Inflammatory macrophage (primary cell): Measurements from ENCODE around the gene CKS2.
A peak's percentile ranks its signal among the peaks of the same experiment; 100 is the strongest.
"Not testable (repeated sequence)": the region's sequence is repeated elsewhere in the genome, so short reads cannot be mapped to it uniquely, and the experiment has no call there.

Source experiments
- DNase-seq, 2 donors: peaks; one replicate each; pipeline ENCODE4 v3.0.0-alpha.2; 2020 to 2022
- total RNA-seq, 18 experiments: gene quantifications; one replicate each; lab custom pipeline; 2026; ENCODE audit warnings: mixed read lengths in 6 of 18, inconsistent platforms in 2 of 18; lab: John Stamatoyannopoulos, UW

The CKS2 gene
- total RNA-seq: 13.3 to 35.5 (median 19.7) reads per million in 18 experiments

- DNase-seq: peak; percentile 100
Measured at GRCh38 chr9:89310475-89311345, at the start of gene CKS2. Gene CKS2 (plus strand): TSS chr9:89311195. CDS start chr9:89311293, 98 bp downstream.

DNA sequence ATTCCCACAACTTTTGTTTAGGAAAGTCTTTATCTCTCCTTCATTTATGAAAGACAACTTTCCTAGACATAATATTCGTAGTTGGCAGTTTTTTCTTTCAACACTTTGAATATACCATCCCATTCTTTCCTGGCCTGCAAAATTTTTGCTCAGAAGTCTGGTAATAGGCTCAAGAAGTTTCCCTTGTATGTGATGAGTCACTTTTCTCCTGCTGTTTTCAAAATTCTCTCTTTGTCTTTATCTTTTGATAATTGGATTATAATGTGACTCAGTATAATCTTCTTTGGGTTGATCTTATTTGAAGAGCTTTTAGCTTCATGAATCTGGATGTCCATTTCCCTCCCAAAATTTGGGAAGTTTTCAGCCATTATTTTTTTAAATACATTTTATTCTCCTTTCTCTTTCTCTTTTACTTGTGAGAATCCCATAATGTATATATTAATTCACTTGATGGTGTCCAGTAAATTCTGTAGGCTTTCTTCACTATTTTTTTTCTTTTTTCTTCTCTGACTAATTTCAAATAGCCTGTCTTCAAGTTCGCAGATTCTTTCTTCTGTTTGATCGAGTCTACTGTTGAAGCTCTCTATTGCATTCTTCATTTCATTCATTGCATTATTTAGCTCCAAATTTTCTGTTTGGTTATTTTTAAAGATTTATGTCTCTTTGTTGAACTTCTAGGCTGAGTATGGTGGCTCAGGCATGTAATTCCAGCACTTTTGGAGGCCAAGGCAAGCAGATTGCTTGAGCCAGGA lies 37.3 kb upstream of the CKS2 start:
- DNase-seq: no peak

DNA sequence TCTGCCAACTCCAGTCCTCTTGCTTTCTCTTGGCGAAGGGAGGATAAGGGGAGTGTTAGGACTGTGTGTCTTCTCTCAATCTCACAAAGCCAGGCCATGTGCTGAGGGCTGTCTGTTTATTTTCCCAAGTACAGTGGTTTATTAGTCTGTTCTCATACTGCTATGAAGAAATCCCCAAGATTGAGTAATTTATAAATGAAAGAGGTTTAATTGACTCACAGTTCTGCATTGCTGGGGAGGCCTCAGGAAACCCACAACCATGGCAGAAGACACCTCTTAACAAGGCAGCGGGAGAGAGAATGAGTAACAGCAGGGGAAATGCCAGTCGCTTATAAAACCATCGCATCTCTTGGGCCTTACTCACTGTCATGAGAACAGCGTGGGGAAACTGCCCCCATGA lies 36.2 kb upstream of the CKS2 start:
- no peak for DNase-seq

GRCh38 chr9:89276040-89276439 lies 35.0 kb upstream of the CKS2 start:
- not testable (repeated sequence) for DNase-seq

DNA sequence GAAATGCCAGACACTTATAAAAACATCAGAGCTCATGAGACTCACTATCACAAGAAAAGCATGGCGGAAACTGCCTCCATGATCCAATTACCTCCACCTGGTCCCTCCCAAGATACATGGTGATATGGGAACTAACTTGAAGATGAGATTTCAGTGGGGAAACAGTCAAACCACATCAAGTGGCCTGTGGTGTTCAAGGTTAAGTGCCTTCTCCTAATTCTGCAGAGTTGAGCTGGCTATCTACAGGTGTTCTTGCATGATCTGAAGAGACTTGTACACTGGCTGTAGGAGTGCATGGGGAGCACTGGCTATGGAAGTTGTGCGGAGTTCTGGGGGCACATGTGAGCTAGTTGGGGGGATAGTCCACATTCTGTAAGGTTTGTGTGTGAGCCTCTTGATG lies 34.0 kb upstream of the CKS2 start:
- DNase-seq: no peak

DNA sequence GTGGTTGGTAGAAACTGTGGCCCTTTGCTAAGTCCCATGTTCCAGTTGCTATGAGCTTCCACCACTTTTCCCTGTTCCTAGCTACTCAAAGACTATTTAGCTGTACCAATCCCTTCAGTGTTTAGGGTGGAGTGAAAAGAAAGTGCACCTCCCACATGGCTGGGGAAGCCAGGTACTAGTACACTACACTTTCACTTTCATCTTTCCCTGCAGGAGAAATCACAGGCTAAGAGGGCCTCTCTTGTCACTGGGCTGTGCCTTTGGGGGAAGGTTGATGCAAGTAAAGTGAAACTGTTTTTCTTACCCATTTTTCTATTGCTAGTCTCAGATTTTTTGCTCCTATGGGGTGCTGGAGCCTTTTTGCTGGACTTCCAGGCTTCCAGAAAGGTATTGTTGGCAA lies 33.5 kb upstream of the CKS2 start:
- no peak for DNase-seq

DNA sequence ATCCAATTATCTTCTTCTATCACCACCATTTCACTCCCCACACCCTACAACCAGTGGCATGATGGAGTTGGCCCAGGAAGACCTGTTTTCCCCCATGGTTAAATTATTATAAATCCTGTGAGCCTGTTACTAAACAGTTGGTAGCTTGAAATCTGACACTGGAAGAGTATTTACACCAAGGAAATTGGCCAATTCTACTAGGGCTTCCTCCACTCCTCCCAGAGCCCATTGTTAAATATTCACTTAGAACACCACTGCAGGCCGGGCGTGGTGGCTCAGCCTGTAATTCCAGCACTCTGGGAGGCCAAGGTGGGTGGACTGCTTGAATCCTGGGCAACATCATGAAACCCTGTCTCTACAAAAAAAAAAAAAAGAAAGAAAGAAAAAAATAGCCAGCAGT lies 32.4 kb upstream of the CKS2 start:
- DNase-seq: no peak

- DNase-seq: peak; percentile 48 to 62
Measured at GRCh38 chr9:89278997-89279739, 31.8 kb upstream of the CKS2 start.

DNA sequence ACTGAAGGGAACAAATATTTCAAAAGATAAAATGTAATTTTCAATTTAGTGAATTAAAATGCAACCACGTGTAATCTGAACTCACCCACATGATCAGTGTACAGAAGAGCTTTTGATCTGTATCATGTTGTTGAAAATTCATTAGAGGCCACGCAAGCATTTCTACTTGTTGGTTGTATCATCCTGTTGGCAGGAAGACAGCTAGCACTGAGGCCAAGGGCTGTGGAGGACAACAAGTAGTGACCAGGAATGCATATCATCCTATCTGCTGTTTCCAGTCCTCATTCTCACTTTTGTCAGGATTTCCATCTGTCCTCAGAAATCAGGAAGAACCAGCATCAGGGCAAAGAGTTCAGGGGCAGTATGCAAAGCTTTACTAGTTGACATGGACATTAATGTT lies 29.9 kb upstream of the CKS2 start:
- DNase-seq: no peak

- peak in 1 of 2 donors; percentile 4 for DNase-seq
Measured at GRCh38 chr9:89282248-89282968, 28.6 kb upstream of the CKS2 start.

DNA sequence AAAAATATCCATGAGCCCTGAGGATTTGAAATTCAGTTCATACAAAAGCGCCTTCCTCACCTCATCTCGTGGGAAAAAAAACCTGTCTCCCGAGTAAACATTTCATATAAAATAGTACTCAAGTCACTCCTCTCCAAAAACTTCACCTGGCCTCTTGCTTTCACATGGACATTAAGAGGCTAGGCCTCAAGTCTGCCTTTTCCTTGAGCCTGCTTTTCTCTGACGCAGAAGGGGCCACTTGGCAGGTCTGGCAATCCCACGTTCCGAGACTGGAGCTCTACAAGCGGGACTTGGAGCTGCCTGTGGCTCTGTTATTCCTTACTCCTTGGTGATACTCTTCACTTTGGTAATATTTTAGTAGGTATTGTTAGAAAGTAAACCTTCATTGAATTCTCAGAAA lies 26.9 kb upstream of the CKS2 start:
- no peak for DNase-seq

GRCh38 chr9:89291741-89292140 lies 19.3 kb upstream of the CKS2 start:
- no peak for DNase-seq

DNA sequence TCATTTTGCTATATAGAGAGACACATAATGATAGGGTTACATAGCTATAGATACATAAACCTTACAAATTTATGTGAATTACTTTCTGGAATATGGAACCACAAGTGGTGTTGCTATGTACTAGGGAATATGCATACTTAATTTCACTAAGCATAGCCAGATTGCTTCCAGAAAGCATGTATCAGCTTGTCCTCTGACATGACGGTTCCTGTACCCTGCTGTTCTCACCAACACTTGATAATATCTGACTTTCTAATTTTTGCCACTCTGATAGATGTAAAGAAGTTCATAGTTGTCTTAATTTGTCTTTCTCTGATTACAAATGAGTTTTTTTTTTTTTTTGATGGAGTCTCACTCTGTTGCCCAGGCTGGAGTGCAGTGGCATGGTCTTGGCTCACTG lies 18.0 kb upstream of the CKS2 start:
- DNase-seq: no peak

DNA sequence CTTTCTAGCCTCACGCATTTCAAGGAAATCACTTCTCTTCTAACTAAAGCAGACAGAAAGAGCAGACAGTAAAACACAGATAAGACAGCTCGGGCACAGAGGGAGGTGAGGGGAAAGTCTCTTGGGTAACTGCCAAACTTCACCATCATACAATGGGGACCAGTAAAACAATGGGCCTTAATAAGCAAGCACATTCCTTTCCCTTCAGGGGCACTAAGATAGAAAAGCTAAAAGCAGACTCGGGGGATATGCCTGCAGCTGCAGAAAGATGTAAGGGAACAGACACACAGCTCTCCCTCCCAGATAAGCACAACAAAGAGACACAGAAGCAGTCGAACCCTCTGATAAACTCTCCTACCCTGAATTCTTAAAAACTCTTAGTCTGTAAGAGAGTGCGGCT lies 15.6 kb upstream of the CKS2 start:
- no peak for DNase-seq

GRCh38 chr9:89301996-89302395 lies 9.0 kb upstream of the CKS2 start:
- not testable (repeated sequence) for DNase-seq

DNA sequence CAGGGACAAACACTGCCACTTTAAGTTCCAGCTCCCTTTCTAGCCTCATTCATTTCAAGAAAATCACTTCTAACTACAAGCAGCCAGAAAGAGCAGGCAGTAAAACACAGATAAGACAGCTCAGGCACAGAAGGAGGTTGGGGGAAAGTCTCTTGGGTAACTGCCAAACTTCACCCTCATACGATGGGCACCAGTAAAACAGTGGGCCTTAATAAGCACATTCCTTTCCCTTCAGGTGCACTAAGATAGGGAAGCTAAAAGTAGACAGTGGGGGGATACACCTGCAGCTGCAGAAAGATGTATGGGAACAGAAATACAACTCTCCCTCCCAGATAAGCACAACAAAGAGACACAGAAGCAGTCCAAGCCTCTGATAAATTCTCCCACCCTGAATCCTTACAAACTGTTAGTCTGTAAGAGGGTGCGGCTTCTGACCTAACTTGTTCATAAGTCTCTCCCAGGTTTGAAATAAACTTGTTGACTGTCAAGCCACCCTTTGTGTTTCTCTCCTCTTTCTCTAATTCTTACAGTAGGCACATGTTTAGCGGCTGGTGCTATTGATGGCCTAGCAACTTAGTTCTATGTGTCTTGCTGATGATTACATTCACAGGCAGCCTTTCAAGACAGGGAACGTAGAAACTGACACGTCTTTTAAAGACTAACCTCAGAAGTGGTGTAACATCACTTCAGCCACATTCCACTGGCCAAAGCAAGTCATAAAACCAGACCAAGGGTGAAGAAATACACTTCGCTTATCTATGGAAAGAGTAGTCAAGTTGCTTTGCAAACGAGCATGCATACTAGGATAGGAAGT lies 6.8 kb upstream of the CKS2 start:
- no peak for DNase-seq

DNA sequence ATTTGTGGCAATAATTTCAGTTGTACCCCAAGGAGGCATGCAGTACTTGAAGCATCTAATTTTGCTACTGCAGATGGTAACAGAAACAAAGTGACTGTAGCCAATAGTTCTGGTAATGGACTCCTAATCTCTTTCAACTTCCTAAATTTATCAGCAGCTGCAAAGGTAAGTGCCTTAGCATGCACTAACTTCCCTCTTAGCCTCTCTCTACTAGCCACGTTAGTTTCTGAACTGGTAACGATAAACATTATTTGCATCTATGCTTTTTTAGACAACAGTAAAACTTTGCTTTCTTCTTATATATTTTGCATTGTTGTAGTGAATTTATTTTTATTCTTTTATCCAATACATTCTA lies 6.2 kb upstream of the CKS2 start:
- DNase-seq: no peak

DNA sequence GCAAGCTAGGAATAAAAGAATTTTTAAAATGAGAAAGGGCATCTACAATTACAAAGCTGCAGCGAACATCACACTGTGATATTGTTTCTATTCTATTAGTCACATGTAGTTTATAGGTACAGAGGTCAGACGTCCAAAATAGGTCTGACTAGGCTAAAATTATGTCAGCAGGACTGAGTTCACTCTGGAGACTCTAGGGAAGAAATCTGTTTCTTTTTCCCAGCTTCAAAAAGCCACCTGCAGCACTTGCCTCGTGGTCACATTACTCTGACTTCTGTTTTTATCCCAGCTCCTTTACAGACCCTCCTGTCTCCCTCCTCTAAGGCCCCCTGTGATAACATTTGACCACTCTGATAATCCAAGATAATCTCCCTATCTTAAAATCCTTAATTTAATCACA lies 5.1 kb upstream of the CKS2 start:
- DNase-seq: no peak

DNA sequence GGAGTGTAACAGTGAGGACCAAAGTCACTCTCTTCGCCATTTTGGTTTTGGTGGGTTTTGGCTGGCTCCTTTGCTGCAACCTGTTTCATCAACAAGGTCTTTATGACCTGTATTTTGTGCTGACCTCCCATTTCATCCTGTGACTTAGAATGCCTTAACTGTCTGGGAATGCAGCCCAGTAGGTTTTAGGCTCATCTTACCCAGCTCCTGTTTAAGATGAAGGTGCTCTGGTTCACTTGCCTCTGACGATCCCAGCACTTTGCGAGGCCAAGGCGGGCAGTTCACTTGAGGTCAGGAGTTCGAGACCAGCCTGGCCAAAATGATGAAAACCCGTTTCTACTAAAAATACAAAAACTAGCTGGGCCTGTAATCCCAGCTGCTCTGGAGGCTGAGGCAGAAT lies 1.8 kb upstream of the CKS2 start:
- no peak for DNase-seq

GRCh38 chr9:89309608-89310474 lies 1.2 kb upstream of the CKS2 start:
- peak in 1 of 2 donors; percentile 6 for DNase-seq
